ENCODE data around the gene SPON1.

GRCh38 chr11:14102766-14103165 is 140.2 kb downstream of the SPON1 start:
- TF ChIP-seq EZH2 (IDR thresholded peaks at IDR 0.05; ENCODE audit: insufficient read depth, poor library complexity, severe bottlenecking) (no peak), EZH2phosphoT487 (IDR thresholded peaks at IDR 0.05; ENCODE audit: insufficient read depth, low read depth) (no peak)

All from GM23248 (cell line).